GM18909 (cell line): ENCODE data around the gene FOXB1.
A peak's percentile ranks its signal among the peaks of the same experiment; 100 is the strongest.

Experiments used
- ATAC-seq: cut with Tn5 transposase; IDR thresholded peaks from one replicate; pipeline ENCODE4 v1.9.1; 2021; ENCODE audit warnings: mild to moderate bottlenecking; ENCODE audit not compliant: unreplicated experiment, poor library complexity

Gene FOXB1

GRCh38 chr15:59998305-59998949, 5.7 kb upstream of the FOXB1 start:
- no peak for ATAC-seq

- no peak for ATAC-seq
These were observed 5.0 kb upstream of the FOXB1 start for GRCh38 chr15:59998950-59999611.

- no peak for ATAC-seq
These were observed 4.4 kb upstream of the FOXB1 start for GRCh38 chr15:59999612-60000112.

- no peak for ATAC-seq
These were observed 3.8 kb upstream of the FOXB1 start for GRCh38 chr15:60000113-60000823.

- no peak for ATAC-seq
These were observed 3.1 kb upstream of the FOXB1 start for GRCh38 chr15:60000824-60001609.

- no peak for ATAC-seq
These were observed 2.2 kb upstream of the FOXB1 start for GRCh38 chr15:60001610-60002527.

- ATAC-seq: no peak
These were observed 1.4 kb upstream of the FOXB1 start for GRCh38 chr15:60002528-60003218.

- no peak for ATAC-seq
These were observed 685 bp upstream of the FOXB1 start for GRCh38 chr15:60003243-60004008.

GRCh38 chr15:60004846-60005351, 788 bp downstream of the FOXB1 start:
- no peak for ATAC-seq

- no peak for ATAC-seq
These were observed 1.5 kb downstream of the FOXB1 start for GRCh38 chr15:60005352-60006202.

- ATAC-seq: peak; percentile 61
These were observed 2.2 kb downstream of the FOXB1 start for GRCh38 chr15:60006203-60006862.

- ATAC-seq: no peak
These were observed 2.8 kb downstream of the FOXB1 start for GRCh38 chr15:60006873-60007272.

- ATAC-seq: no peak
These were observed 5.2 kb downstream of the FOXB1 start for GRCh38 chr15:60009124-60009960.

GRCh38 chr15:60009980-60010732, 6.0 kb downstream of the FOXB1 start:
- no peak for ATAC-seq

- ATAC-seq: no peak
These were observed 6.7 kb downstream of the FOXB1 start for GRCh38 chr15:60010858-60011257.
